HG02870 (cell line): Measurements from ENCODE around the gene SNX11.

Source experiments
- ATAC-seq: cut with Tn5 transposase; IDR thresholded peaks from one replicate; pipeline ENCODE4 v1.9.1; 2021; ENCODE audit warnings: mild to moderate bottlenecking, moderate library complexity; ENCODE audit not compliant: unreplicated experiment

Gene SNX11

GRCh38 chr17:48129981-48130380 is 22.4 kb downstream of the SNX11 start:
- no peak for ATAC-seq

- no peak for ATAC-seq
Measured at GRCh38 chr17:48131216-48131824, 23.8 kb downstream of the SNX11 start.

- ATAC-seq = no peak
Measured at GRCh38 chr17:48132385-48132784, 24.8 kb downstream of the SNX11 start.

- ATAC-seq = no peak
Measured at GRCh38 chr17:48134912-48135480, 27.4 kb downstream of the SNX11 start.

- ATAC-seq = no peak
Measured at GRCh38 chr17:48137656-48138055, 30.1 kb downstream of the SNX11 start.

GRCh38 chr17:48139944-48140343 is 32.4 kb downstream of the SNX11 start:
- no peak for ATAC-seq

GRCh38 chr17:48143629-48144028 is 36.1 kb downstream of the SNX11 start:
- ATAC-seq = no peak

GRCh38 chr17:48144231-48144630 is 36.7 kb downstream of the SNX11 start:
- ATAC-seq = no peak

- ATAC-seq = no peak
Measured at GRCh38 chr17:48144976-48145798, 37.6 kb downstream of the SNX11 start.

- ATAC-seq = no peak
Measured at GRCh38 chr17:48148029-48148770, 40.6 kb downstream of the SNX11 start.

GRCh38 chr17:48148854-48149786 is 41.6 kb downstream of the SNX11 start:
- no peak for ATAC-seq

GRCh38 chr17:48149787-48150463 is 42.4 kb downstream of the SNX11 start:
- no peak for ATAC-seq

- no peak for ATAC-seq
Measured at GRCh38 chr17:48150597-48151001, 43.0 kb downstream of the SNX11 start.

GRCh38 chr17:48151220-48151619 is 43.7 kb downstream of the SNX11 start:
- no peak for ATAC-seq

- ATAC-seq = no peak
Measured at GRCh38 chr17:48152289-48152688, 44.7 kb downstream of the SNX11 start.

GRCh38 chr17:48153691-48154358 is 46.3 kb downstream of the SNX11 start:
- no peak for ATAC-seq

GRCh38 chr17:48155889-48156611 is 48.5 kb downstream of the SNX11 start:
- ATAC-seq = no peak

GRCh38 chr17:48159232-48159631 is 51.7 kb downstream of the SNX11 start:
- ATAC-seq = no peak
